Measurements from ENCODE around the gene GPX4. TPM values are rescaled to one million over a fixed set of nuclear protein-coding genes. Genes with fewer than 3 reads are reported as not detected.

Gene GPX4
- total RNA-seq, 4 donors from 2014 or later: 350 to 485 (median 414) TPM

- no peak for DNase-seq
- Histone ChIP-seq H3K4me1 (peaks cover 17 to 47% of the 10 kb centered on the region in 2 donors), H3K36me3 (peaks cover 0 to 10% of the 10 kb centered on the region in 2 donors), H3K9me3 (no peaks in the 10 kb centered on the region), H3K27me3 (no peaks in the 10 kb centered on the region), H3K27ac (peak overlapping the region; percentile 83 to 93 (median 84)), H3K4me3 (replicated peaks in 1 of 3) (no peak overlapping the region)
- TF ChIP-seq CTCF (IDR thresholded peaks at IDR 0.05) (no peak), POLR2A (IDR thresholded peaks at IDR 0.05) (peak in 1 of 2 donors; percentile 2)
- 72 to 81% methylated on average over 12 to 13 of the region's 29 CpGs for WGBS, 2 donors
- intact Hi-C loops (cut with DNase I): no loop called here
These were observed 51.8 kb downstream of the GPX4 start for GRCh38 chr19:1155352-1156304.

Other genes with a start within 250 kb of the GPX4 start
- gene CFD, start 244.3 kb upstream of the GPX4 start, total RNA-seq: 1,000 to 10,000 TPM in 1 of 4 donors, 100 to 1,000 TPM in 3; 339 to 1,037 (median 506) TPM
- 10 to 100 TPM; 33.2 to 66.5 (median 54.3) TPM for gene MED16, start 210.8 kb upstream of the GPX4 start, total RNA-seq
- gene RNU6-9, start 210.5 kb upstream of the GPX4 start, total RNA-seq: not detected
- 10 to 100 TPM; 29.2 to 45.8 (median 34.9) TPM for gene R3HDM4, start 190.8 kb upstream of the GPX4 start, total RNA-seq
- not detected for gene KISS1R, start 186.7 kb upstream of the GPX4 start, total RNA-seq
- 1 to 10 TPM; 2.6 to 7.7 (median 3.9) TPM for gene ARID3A, start 178.0 kb upstream of the GPX4 start, total RNA-seq
- 10 to 100 TPM; 15.2 to 73.5 (median 46.8) TPM for gene WDR18, start 119.6 kb upstream of the GPX4 start, total RNA-seq
- gene GRIN3B, start 103.6 kb upstream of the GPX4 start, total RNA-seq: under 1 TPM in 1 of 4 donors, not detected in 3; 0.22 TPM
- gene TMEM259, start 82.9 kb upstream of the GPX4 start, total RNA-seq: 100 to 1,000 TPM; 162 to 238 (median 192) TPM
- not detected for gene RNU6-2, start 82.5 kb upstream of the GPX4 start, total RNA-seq
- gene CNN2, start 77.4 kb upstream of the GPX4 start, total RNA-seq: 10 to 100 TPM; 60.7 to 88.2 (median 82.2) TPM
- 10 to 100 TPM; 15.5 to 58.7 (median 29.8) TPM for gene ABCA7, start 63.9 kb upstream of the GPX4 start, total RNA-seq
- 10 to 100 TPM; 11.5 to 19.8 (median 14.4) TPM for gene ARHGAP45, start 36.8 kb upstream of the GPX4 start, total RNA-seq
- 100 to 1,000 TPM in 3 of 4 donors, 10 to 100 TPM in 1; 87.6 to 264 (median 163) TPM for gene POLR2E, start 8.6 kb upstream of the GPX4 start, total RNA-seq
- 10 to 100 TPM; 22.8 to 69.0 (median 25.5) TPM for gene SBNO2, start 70.3 kb downstream of the GPX4 start, total RNA-seq
- gene STK11, start 101.8 kb downstream of the GPX4 start, total RNA-seq: 10 to 100 TPM; 60.2 to 83.4 (median 71.1) TPM
- gene CBARP, start 134.0 kb downstream of the GPX4 start, total RNA-seq: 1 to 10 TPM in 3 of 4 donors, under 1 TPM in 1; 0.73 to 3.2 (median 1.5) TPM
- gene ATP5F1D, start 137.8 kb downstream of the GPX4 start, total RNA-seq: 100 to 1,000 TPM in 1 of 4 donors, 10 to 100 TPM in 3; 39.2 to 182 (median 83.0) TPM
- 10 to 100 TPM; 16.2 to 89.2 (median 17.9) TPM for gene MIDN, start 144.6 kb downstream of the GPX4 start, total RNA-seq
- 1,000 to 10,000 TPM in 2 of 4 donors, 100 to 1,000 TPM in 2; 679 to 1,194 (median 893) TPM for gene CIRBP, start 165.3 kb downstream of the GPX4 start, total RNA-seq
- gene FAM174C, start 171.5 kb downstream of the GPX4 start, total RNA-seq: 100 to 1,000 TPM in 1 of 4 donors, 10 to 100 TPM in 3; 50.8 to 114 (median 64.6) TPM
- gene EFNA2, start 181.9 kb downstream of the GPX4 start, total RNA-seq: not detected

All from thyroid gland (tissue), 4 donors.